ENCODE results near the gene SLC38A8. TPM values are rescaled to one million over a fixed set of nuclear protein-coding genes. Genes with fewer than 3 reads are reported as not detected.

SLC38A8 gene
- total RNA-seq, 3 donors from 2014 or later, result not detected

GRCh38 chr16:84071121-84071520, 28.5 kb upstream of the SLC38A8 start:
- intact Hi-C loops (cut with DNase I; ENCODE audit: low total_unique reads), result no loop called here

DNA sequence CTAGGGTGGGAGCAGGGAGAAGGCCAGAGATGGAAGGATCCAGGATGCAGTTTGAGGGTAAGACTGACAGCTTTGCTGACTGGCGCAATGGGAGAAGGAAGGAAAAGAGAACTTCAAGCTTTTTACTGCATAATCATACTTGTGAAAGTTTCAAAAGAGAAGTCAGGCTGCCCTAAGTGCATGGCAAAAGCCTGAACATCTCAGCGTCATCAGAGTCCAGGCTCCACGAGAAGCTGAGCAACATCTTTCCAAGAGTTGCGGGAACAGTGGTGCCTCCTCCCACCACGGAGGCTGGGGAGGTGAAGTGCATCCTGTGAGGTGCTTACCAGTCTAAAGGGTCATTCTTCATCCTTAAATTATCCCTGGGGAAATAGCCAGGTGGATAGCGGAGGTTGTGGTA, 26.9 kb upstream of the SLC38A8 start:
- DNase-seq (ENCODE audit: low spot score in 2 of 2), result no peak
- Histone ChIP-seq H3K27ac (no peak overlapping the region), H3K4me3 (no peak overlapping the region), H3K9me3 (no peaks in the 10 kb centered on the region), H3K27me3 (no peaks in the 10 kb centered on the region), H3K4me1 (no peaks in the 10 kb centered on the region), H3K36me3 (peaks cover 27% of the 10 kb centered on the region)
- intact Hi-C loops (cut with DNase I; ENCODE audit: low total_unique reads), result loop anchor here (10.0 kb wide), 1 partner anchor 885 kb away; no protein-coding TSS in a partner anchor
- TF ChIP-seq POLR2AphosphoS5 (IDR thresholded peaks at IDR 0.05) (no peak), CTCF (IDR thresholded peaks at IDR 0.05) (no peak), POLR2A (IDR thresholded peaks at IDR 0.05) (no peak)

More at GRCh38 chr16:84071121-84071520, 28.5 kb upstream of the SLC38A8 start:
- Histone ChIP-seq H3K36me3 (peaks cover 27% of the 10 kb centered on the region), H3K27me3 (no peaks in the 10 kb centered on the region), H3K9me3 (no peaks in the 10 kb centered on the region), H3K27ac (no peak overlapping the region), H3K4me1 (no peaks in the 10 kb centered on the region), H3K4me3 (no peak overlapping the region)
- no peak for DNase-seq (ENCODE audit: low spot score in 2 of 2)
- no peak for TF ChIP-seq CTCF (IDR thresholded peaks at IDR 0.05)
- no peak for TF ChIP-seq POLR2A (IDR thresholded peaks at IDR 0.05)
- TF ChIP-seq POLR2AphosphoS5 (IDR thresholded peaks at IDR 0.05), result no peak

GRCh38 chr16:84068783-84069462, 26.3 kb upstream of the SLC38A8 start:
- no peak for TF ChIP-seq CTCF (IDR thresholded peaks at IDR 0.05)
- TF ChIP-seq POLR2A (IDR thresholded peaks at IDR 0.05), result no peak
- TF ChIP-seq POLR2AphosphoS5 (IDR thresholded peaks at IDR 0.05), result no peak
- Histone ChIP-seq H3K36me3 (peaks cover 27% of the 10 kb centered on the region), H3K4me1 (no peaks in the 10 kb centered on the region), H3K27me3 (no peaks in the 10 kb centered on the region), H3K4me3 (no peak overlapping the region), H3K27ac (no peak overlapping the region), H3K9me3 (no peaks in the 10 kb centered on the region)
- no peak for DNase-seq (ENCODE audit: low spot score in 2 of 2)
- intact Hi-C loops (cut with DNase I; ENCODE audit: low total_unique reads), result loop anchor here (10.0 kb wide), 1 partner anchor 884 kb away; no protein-coding TSS in a partner anchor

GRCh38 chr16:84068041-84068440, 25.4 kb upstream of the SLC38A8 start:
- intact Hi-C loops (cut with DNase I; ENCODE audit: low total_unique reads), result loop anchor here (10.0 kb wide), 1 partner anchor 883 kb away; no protein-coding TSS in a partner anchor
- DNase-seq (ENCODE audit: low spot score in 2 of 2), result no peak
- TF ChIP-seq POLR2AphosphoS5 (IDR thresholded peaks at IDR 0.05) (no peak), CTCF (IDR thresholded peaks at IDR 0.05) (no peak), POLR2A (IDR thresholded peaks at IDR 0.05) (no peak)
- Histone ChIP-seq H3K27ac (no peak overlapping the region), H3K36me3 (peaks cover 27% of the 10 kb centered on the region), H3K9me3 (no peaks in the 10 kb centered on the region), H3K27me3 (no peaks in the 10 kb centered on the region), H3K4me3 (no peak overlapping the region), H3K4me1 (no peaks in the 10 kb centered on the region)

GRCh38 chr16:84067640-84068039, 25.0 kb upstream of the SLC38A8 start:
- intact Hi-C loops (cut with DNase I; ENCODE audit: low total_unique reads), result loop anchor here (10.0 kb wide), 1 partner anchor 883 kb away; no protein-coding TSS in a partner anchor

More at GRCh38 chr16:84067640-84068039, 25.0 kb upstream of the SLC38A8 start:
- Histone ChIP-seq H3K27me3 (no peaks in the 10 kb centered on the region), H3K36me3 (peaks cover 27% of the 10 kb centered on the region), H3K4me3 (no peak overlapping the region), H3K27ac (no peak overlapping the region), H3K4me1 (no peaks in the 10 kb centered on the region), H3K9me3 (no peaks in the 10 kb centered on the region)
- DNase-seq (ENCODE audit: low spot score in 2 of 2), result no peak
- TF ChIP-seq POLR2AphosphoS5 (IDR thresholded peaks at IDR 0.05) (no peak), CTCF (IDR thresholded peaks at IDR 0.05) (no peak), POLR2A (IDR thresholded peaks at IDR 0.05) (no peak)
